ENCODE measurements around the gene DNAJB2. TPM values are rescaled to one million over a fixed set of nuclear protein-coding genes. Genes with fewer than 3 reads are reported as not detected.
A peak's percentile ranks its signal among the peaks of the same experiment; 100 is the strongest.

The DNAJB2 gene
- total RNA-seq, result 27.3 and 30.4 TPM in 2 replicates
- 30.6 and 35.0 TPM in 2 replicates for polyA plus RNA-seq
- polyA plus RNA-seq (2011; cell fraction: cytosol; rRNA removed), result 21.8 and 24.9 TPM in 2 replicates
- polyA plus RNA-seq (2011; cell fraction: nucleus; rRNA removed), result 52.8 and 54.2 TPM in 2 replicates
- 18.1 and 27.5 TPM in 2 replicates for polyA plus RNA-seq (2012)
- 35.9 and 38.8 TPM in 2 replicates for polyA minus RNA-seq
- polyA minus RNA-seq (2011; cell fraction: cytosol; rRNA and poly(A)+ RNA removed), result 9.8 TPM
- polyA minus RNA-seq (2011; cell fraction: nucleus; rRNA and poly(A)+ RNA removed), result 19.6 and 21.6 TPM in 2 replicates
- percentile 56 among the genes with signal in this experiment for Bru-seq, nascent RNA
- percentile 79 among the genes with signal in this experiment for BruChase-seq, experiment 1, labeled RNA remaining after a 6-hour chase
- BruChase-seq, experiment 2, labeled RNA remaining after a 2-hour chase, result percentile 67 among the genes with signal in this experiment
- long read RNA-seq, partial matches to known transcripts, result 0 of 21 reads
- long read RNA-seq, other reads (novel, unspliced or antisense), result 21 of 21 reads

GRCh38 chr2:219279151-219279915 is at the start of gene DNAJB2:
Gene DNAJB2 (plus strand): TSS chr2:219279366. CDS start chr2:219279834, 468 bp downstream.
- FAIRE-seq, result no peak
- dilution Hi-C loops (cut with MboI; ENCODE audit: extremely low pct_ligation_motif_present, low sequenced_read_pairs), result no loop called here

More at GRCh38 chr2:219279151-219279915, at the start of gene DNAJB2:
- CTCF ChIA-PET, result interaction anchor here (0.6 to 12.6 kb wide), 16 partner anchors 10 to 299 kb away, joined by 3 to 253 read pairs (median 4); partner anchors contain the start of genes ABCB6, ANKZF1, ATG9A and CNPPD1
- Histone ChIP-seq H2AFZ (ENCODE audit: low read depth, low read length) (peak within 1 kb of the TSS; percentile 79), H3K36me3 (ENCODE audit: control insufficient read depth in 2 of 2, extremely low read depth in 1 of 2, insufficient read depth in 2 of 2, low read length in 2 of 2) (peaks cover 0 to 12% of the 10 kb centered on the region in 2 experiments), H3K9ac (replicated peaks; ENCODE audit: extremely low read depth, insufficient read depth, low read length) (peak within 1 kb of the TSS; percentile 74), H3K4me2 (ENCODE audit: insufficient read depth, low read length) (peak within 1 kb of the TSS; percentile 76), H3K9me1 (replicated peaks; ENCODE audit: control insufficient read depth, extremely low read depth, insufficient read depth, low read length) (no peaks in the 10 kb centered on the region), H3K9me3 (replicated peaks; ENCODE audit: control insufficient read depth, insufficient read depth, low read length) (no peaks in the 10 kb centered on the region), H3K4me1 (ENCODE audit: control insufficient read depth, extremely low read depth, insufficient read depth, low read length) (peaks cover 17% of the 10 kb centered on the region), H3K4me3 (replicated peaks in 1 of 3; ENCODE audit: insufficient read depth in 1 of 3, low read depth in 1 of 3, low read length in 3 of 3) (peak within 1 kb of the TSS; percentile 9 to 55 (median 47)), H4K20me1 (replicated peaks; ENCODE audit: control insufficient read depth, extremely low read depth, insufficient read depth, low read length) (no peaks in the 10 kb centered on the region), H3K27ac (ENCODE audit: insufficient read depth, low read depth, low read length) (peak within 1 kb of the TSS; percentile 85), H3K79me2 (ENCODE audit: control insufficient read depth, insufficient read depth, low read length) (no peaks in the 10 kb centered on the region), H3K27me3 (ENCODE audit: control insufficient read depth in 2 of 2, insufficient read depth in 2 of 2, low read length in 2 of 2) (no peaks in the 10 kb centered on the region)
- TF ChIP-seq, protein P1, sequence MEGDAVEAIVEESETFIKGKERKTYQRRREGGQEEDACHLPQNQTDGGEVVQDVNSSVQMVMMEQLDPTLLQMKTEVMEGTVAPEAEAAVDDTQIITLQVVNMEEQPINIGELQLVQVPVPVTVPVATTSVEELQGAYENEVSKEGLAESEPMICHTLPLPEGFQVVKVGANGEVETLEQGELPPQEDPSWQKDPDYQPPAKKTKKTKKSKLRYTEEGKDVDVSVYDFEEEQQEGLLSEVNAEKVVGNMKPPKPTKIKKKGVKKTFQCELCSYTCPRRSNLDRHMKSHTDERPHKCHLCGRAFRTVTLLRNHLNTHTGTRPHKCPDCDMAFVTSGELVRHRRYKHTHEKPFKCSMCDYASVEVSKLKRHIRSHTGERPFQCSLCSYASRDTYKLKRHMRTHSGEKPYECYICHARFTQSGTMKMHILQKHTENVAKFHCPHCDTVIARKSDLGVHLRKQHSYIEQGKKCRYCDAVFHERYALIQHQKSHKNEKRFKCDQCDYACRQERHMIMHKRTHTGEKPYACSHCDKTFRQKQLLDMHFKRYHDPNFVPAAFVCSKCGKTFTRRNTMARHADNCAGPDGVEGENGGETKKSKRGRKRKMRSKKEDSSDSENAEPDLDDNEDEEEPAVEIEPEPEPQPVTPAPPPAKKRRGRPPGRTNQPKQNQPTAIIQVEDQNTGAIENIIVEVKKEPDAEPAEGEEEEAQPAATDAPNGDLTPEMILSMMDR (IDR thresholded peaks at IDR 0.05; ENCODE audit: extremely low read depth in 1 of 2, insufficient read depth in 1 of 2, low read depth in 1 of 2, low read length in 2 of 2), result peak in 1 of 2 donors; percentile 15
- TF ChIP-seq JUN (IDR thresholded peaks at IDR 0.05; ENCODE audit: borderline replicate concordance, insufficient read depth, insufficient read length, low read depth) (peak; percentile 62), POLR2AphosphoS5 (IDR thresholded peaks at IDR 0.05; ENCODE audit: insufficient read depth, low read depth, low read length) (peak; percentile 93), POLR2A (IDR thresholded peaks at IDR 0.05; ENCODE audit: low read depth, low read length) (peak; percentile 93)
- TF ChIP-seq, protein P2, sequence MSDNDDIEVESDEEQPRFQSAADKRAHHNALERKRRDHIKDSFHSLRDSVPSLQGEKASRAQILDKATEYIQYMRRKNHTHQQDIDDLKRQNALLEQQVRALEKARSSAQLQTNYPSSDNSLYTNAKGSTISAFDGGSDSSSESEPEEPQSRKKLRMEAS (IDR thresholded peaks at IDR 0.05; ENCODE audit: insufficient read depth, insufficient read length), result no peak
- BruUV-seq (replicated peaks), result no TSS peak
- DNase-seq (ENCODE audit: low read depth, low spot score), result peak; percentile 99
- POLR2A ChIA-PET, result interaction anchor here (0.6 to 1.9 kb wide), 5 partner anchors 25 to 109 kb away, joined by 3 to 6 read pairs (median 3); partner anchors contain the start of genes DNPEP, GLB1L and STK16
- intact Hi-C loops (cut with micrococcal nuclease), result loop anchor here (1.0 to 5.0 kb wide), 9 partner anchors 15 to 119 kb away; partner anchors contain the start of genes ABCB6, DNPEP, GLB1L and NHEJ1

All from endothelial cell of umbilical vein (primary cell).